Fibroblast of skin of right quadriceps (primary cell): ENCODE measurements around the gene EMX2.

ENCODE experiments used
- DNase-seq: peaks from one replicate; pipeline ENCODE4 v3.0.0-alpha.2; 2013

Gene EMX2

DNA sequence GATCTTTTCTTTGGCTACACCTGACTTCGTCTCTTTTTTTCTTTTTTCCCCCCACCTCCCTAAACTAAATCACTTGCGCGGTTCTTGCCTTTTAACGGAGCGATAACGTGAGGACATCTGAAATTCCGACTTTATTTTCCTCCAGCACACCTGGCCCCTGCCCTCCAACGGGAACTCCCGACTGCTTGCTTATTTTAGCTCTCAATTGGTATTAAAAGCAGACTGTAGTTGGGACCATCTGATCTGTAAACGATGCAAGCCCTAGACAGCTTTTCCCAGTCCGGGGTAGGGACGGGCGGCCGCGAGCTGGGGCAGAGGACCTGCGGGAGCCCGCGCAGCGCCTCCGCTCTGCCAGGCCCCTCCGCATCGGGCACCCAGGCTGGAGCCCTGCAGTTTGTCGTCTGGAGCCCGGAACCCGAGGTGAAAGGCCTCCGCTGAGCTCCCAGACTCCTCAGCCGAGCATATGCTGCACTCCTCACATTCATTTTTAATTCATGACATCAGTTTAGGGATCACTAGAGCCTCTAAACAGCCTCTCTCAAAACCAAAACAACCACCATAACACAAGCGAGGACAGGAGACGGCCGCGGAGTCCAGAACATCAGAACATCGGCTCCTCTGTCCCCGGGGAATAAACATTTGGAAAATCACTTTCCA is 10.0 kb upstream of the EMX2 start:
- peak; percentile 44 for DNase-seq

DNA sequence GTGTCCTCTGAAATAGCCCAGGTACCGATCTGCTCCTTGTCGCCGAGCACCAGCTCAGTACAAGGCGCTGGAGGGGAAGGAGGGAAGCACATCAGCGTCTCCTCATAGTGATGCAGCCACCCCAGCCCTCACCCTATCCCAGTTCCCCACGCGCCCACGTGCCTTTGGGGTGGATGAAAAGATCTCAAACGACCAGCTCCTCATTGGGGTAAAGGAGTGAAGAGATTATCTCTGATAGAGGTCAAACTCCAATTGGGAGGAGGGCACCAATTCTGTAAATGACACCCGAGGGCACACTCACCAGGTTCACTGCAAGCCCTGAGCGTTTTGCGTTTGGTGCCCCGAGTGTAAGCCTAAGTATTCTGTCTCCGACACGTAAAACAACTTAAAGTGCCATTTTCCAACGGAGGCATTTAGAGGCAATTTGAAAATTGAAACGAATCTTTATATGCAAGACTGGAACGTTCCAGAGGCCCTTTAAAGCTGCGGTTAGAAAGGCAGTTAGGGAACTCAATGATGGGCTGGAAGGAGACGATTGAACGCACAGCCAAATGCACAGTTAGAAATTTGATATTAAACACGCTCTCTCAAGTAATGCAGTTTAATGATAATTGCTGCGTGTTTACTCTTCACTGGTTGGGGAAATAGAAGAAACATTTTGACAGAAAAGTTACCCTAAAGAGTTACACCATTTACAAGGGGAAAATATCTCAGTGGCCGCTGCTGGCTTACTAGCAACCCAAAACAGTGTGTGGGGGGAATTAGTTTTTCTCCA is 8.9 kb upstream of the EMX2 start:
- DNase-seq: peak; percentile 67

DNA sequence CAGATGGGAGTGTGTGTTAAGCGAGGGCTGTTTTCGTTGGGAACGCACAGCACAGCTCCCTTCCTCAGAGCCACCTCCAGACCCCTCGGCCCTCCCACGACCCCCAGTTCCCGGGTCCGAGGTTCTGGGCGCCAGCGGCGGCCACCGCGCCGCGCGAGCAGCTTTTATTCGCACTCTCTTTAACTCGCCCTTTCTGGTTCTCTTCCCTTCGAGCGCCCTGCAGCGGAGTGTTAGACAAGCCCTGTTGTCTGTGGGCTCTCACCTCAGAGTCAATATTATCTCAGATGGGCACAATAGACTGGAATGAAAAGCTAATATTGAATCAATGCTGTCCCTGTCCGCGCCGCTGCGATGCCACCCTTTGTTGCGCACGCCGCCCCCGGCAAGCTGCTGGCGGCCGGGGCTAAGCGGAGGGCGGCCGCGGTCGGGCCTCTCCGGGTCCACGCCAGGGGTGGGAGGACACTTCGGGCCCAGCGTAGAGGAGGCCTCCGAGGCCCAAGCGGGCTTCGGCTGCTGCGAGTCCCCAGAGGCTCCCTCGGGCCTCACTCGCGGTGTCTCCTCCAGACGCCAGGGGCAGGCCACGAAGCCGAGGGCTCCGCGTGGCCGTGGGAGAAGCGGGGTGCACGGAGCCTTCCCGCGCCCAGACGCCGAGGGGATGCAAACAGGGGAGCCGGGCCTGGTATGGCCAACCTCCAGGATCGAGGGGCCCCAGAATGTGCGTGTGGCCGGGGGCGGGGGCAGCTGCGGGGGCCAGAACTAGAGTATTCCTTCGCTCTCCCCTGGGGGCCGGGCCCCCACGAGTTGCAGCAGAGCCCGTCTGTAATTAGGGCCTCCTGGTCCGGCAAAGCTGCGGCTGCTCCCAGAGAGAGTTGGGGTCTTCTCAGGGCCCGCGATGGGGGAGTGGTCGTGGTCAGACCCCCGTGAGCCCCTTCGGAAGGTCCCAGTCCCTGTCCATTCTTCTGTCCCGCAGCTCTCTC is 7.9 kb upstream of the EMX2 start:
- peak; percentile 45 for DNase-seq

DNA sequence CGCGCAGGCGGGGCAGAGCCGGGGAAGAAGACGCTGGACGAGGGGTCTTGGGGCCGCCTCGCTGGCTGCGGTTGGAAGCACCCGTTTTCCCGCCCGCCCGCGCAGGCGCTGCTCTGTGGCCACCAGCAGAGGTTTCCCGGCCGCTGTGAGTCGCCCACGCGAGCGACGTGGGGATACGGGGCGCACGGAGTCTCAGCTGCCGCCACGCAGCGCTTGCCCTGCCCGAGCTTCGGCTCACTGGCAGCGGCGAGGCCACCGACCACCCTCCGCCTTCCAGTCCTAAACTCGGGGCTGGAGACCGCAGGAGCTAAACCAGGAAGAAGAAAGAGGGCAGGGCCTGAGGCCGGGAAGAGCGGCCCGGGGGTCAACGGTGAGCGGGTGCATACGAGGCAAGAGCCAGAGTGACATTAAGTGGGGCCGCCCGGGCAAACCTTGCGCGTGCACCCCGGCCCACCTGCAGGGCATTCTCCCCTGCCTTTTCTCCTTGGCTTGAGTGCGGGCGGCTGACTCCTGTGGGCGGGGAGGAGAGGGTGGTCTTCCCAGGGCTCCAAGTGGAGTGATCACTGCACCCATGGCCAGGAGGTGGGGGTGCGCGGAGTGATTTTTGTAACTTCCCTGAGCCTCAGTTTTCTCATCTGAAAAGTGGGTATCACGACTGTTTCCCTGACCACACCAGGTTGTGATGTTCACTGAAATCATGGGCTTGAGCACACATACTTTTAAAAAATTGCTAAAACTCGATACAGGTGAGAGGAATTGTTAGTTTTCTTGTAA is 7.1 kb upstream of the EMX2 start:
- peak; percentile 37 for DNase-seq

DNA sequence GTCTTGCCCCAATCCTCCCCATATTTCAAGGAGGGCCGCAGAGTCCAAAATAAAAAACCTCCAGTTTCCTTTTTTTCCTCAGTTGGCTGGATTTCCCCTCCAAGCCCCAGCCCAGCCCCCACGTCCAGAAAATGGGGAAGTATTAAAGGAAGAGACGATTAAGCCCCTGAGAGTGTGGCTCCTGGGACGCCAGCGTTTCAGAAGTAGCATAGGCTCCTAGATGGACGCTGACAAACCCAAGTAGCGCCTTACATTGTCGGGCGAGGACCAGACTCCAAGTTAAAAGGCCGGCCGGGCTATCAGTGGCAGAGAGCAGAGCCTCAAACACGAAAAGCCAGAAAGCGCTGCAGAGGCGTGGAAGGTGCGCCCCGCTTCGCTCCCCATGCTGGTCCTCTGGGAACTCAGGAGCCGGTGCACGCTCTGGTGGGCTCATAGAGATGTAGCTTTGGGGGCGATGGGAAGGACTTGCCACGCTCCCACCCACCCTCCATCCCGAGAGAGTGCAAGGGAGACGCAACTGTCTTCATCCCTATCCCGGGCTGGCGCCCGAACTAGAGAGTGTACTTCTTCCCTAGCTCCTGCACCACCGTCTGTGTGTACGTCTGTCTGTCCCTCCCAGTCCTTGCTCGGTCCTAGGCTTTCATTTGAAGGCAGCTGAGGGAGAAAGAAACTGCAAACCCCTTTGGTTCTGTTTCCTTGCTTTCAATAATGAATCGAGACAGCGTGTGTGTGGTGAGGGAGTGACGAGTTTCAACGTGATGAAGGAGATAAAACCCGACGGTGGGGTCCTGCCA is 6.3 kb upstream of the EMX2 start:
- DNase-seq: peak; percentile 48

DNA sequence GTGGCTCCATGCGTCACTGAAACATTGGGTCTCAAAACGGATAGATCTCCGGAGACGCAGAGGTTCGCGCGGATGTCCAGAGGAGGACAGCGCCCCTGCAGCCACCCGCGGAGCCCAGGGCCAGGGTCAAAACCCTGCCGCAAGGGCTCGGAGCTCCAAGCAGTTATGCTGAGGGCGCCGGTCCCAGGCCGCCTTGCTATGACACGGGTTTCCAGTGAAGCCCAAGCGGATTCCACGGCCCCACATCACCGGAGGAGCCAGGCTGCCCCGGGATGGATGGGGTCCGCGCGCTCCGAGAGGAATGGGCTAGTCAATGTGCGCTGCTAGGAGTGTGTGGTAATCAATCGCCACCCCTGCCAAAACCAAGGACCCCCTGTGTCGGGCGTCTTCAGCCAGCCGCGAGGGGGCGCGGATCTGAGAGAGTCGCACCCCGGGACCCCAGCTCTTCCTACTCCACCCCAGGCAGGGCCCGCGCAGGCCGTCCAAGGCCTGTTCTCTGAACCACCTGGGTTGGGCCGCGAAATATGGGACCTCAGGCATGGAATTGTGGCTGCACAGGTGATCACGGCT is 5.6 kb upstream of the EMX2 start:
- DNase-seq: peak; percentile 53

DNA sequence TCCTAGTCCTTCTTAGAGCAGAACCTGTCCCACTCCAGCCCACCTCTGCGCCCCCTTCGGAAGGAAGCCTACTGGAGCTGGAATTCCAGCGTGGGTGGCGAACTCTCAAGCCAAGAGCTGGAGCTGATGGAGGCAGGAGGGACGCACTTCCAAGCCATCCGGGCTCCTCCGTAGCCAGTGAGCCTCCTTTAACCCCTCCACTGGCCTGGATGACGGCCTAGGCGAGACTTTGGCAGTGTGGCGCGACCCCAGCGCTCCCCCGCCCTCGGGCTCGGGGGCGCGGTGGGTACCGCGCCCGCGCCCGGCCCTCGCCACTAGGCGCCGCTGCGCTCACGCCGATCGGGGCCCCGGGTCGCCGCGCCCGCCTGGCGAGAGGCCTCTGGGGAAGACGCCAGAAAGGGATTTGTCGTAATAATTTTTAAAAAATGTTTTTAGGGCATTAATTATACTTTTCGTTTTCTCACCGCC is 5.1 kb upstream of the EMX2 start:
- DNase-seq: peak; percentile 62

DNA sequence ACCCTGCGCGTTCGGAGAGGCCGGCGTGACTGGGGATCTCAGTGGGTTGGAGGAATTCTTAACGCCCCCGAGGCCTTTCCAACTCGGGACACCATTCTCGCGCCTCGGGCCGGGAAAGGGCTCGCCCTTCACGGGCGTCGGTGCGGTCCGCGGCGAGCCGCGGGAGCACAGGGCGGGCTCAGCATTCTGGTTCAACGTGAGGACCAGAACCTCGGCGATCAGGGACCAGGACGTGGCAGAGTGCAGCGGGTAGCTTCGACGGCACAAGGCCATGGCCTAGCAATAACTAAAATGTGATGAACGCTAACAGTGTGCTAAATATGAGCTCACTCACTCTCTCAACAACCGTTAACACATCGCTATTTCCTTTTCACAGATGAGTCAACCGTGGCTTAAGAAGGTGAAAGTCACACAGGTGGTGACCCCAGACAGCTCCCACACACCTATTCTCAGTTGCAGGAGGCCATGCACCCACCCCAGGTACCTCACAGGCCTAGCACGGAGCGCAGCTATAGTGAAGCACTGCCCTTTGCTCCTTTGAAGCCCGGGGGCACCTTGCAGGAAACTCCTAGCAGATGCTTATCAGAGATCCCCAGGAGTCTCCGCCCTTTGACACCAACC is 4.5 kb upstream of the EMX2 start:
- peak; percentile 59 for DNase-seq

DNA sequence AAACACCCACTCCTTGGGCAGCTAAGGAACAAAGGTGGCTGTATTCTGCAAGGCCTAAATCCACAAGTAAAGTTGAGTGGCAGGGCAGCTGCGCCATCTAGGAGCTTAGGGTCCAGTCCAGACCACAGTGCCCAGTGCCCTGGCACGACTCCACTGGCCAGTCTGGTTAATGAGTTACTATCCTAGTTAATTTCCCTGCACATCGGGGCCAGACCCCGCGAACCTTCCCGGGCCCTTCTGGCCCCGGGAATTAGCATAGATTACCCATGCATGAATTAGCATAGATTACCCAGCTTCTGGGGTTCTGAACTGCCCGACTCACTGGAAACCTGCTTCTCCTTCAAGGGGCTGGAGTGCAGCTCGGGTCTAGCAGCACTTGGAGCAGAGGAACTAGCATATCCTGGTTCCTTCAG is 3.2 kb upstream of the EMX2 start:
- DNase-seq: no peak

DNA sequence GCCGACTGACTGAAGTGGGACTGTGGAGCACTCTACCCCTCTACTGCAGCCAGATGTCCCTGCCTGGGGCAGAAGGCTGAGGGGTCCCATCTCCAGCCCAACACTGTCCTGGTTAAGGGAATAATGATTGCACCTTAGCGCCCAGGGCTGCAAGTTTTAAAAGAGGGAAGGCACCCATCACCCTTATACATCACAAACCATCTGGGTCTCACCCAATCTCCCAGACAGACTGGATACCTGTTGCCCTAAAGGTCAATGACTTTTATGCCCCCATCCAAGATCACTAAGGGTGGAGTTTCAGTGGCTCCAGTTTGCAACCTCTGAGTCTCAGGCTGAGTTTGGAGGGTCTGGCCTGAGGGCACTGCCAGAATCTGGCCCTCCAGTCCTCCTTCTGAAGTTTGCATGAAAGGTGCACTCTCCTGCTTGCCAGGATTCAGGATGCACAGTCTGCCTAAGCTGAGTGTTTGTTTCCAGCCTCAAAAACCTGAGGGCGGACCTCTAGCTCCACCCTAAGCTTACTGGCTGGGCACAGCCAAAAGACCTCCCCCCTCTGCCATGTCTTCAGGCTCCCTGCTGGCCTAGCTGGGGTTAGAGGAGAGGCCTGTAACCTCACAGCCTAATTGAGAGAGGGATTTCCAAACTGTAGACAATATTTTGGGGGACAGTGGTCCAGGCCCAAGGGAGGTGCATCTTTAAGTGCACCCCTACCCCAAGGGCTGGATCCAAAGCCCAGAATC is 2.5 kb upstream of the EMX2 start:
- no peak for DNase-seq

DNA sequence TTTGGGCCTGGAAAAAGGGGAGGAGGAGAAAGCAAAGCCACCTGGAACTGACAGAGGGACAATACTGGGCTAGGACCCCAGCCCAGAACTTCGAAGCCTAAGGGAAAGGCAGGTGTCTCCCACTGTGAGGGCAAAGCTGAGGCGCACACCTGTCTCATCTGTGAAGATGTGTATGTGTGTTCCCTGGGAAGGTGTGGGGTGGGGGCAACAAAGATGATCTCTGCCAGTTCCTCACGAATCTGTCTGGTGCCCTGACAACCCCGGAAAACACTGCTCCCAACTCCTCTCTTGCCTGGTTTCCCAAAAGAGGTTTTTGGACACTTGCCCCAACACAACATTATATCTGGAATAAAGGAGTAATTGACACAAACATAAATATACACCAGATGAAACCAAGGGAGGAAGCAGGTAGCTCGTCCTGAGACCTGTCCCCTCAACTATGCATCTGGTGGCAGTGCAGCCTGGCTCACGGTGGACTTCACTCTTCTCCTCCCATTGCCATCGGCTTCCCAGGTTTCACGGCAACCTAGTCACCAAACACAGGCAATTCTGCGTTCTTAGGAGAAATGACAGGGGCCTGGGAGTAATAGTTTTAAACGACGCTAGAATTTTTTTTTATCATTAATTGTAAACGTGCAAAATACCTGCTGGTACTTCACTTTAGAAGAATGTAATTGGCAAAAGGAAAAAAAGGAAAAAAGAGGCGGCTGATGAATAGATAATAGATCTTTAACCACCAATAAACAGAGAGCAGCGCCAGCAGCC is 1.7 kb upstream of the EMX2 start:
- no peak for DNase-seq

DNA sequence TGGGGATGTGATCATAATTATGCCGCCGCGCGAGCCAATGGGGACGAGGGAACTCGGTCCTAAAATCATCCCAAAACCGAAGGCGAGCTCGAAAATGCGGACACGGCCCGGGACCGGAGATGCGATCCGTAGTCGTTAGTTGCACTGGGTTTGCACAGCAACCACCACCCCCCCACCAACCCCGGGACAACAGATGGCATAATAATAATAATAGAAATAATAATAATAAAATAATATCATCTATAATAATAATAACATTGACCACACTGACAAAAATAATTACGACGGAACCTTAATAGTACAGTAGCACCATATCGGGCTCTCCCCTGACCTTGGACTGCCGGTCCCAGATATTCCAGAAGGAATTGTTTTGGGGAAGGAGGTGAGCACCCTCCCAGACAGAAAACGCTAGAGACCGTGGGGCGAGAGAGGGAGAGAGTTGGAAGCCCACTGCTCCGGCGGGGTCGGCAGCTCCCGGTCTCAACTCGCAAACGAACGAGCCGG is 1.1 kb upstream of the EMX2 start:
- DNase-seq: peak; percentile 94

DNA sequence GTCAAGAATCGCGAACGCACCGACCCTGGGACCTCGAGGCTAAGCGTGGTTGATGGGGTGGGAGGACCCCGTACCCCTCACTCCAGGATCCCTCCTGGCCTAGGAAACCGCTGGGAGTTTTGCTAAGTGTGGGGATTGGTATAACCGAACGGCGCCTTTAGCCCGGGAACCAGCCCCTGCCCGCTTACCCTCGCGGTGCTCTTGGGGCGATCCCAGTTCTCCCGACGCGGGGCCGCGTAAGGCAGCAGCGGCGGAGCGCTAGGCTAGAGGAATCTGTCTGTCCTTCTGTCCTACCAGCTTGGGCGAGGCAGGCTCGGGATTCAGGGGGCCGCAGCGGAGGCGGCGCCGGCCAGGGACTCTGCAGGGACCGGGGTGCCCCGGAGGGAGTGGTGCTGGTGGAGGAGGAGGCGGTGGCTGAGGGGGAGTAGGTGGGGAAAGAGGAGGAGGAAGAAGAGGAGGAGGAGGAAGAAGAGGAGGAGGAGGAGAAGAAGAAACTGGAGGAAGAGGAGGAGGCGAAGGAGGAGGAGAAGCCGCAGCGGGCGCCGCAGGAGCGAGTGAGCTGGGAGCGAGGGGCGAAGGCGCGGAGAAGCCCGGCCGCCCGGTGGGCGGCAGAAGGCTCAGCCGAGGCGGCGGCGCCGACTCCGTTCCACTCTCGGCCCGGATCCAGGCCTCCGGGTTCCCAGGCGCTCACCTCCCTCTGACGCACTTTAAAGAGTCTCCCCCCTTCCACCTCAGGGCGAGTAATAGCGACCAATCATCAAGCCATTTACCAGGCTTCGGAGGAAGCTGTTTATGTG is 439 bp upstream of the EMX2 start:
- peak; percentile 100 for DNase-seq

DNA sequence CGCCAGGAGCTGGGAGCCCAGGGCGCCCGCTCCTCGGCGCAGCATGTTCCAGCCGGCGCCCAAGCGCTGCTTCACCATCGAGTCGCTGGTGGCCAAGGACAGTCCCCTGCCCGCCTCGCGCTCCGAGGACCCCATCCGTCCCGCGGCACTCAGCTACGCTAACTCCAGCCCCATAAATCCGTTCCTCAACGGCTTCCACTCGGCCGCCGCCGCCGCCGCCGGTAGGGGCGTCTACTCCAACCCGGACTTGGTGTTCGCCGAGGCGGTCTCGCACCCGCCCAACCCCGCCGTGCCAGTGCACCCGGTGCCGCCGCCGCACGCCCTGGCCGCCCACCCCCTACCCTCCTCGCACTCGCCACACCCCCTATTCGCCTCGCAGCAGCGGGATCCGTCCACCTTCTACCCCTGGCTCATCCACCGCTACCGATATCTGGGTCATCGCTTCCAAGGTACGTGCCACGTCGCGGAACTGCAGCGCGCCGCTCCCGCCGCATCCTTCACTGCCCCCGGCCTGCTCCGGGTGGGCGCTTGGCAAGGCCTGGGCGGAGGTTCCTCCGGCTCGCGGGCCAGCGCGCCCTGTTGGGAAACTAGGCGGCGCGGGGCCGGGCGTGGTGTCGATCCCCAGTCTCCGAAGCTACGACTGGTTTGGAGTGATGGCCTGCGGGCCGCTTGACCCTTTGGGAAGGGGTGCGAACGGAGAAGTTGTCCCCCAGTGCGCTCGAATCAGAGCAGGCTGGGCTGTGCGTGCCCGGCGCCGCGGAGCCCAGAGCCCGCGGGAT is 868 bp downstream of the EMX2 start:
- peak; percentile 56 for DNase-seq

DNA sequence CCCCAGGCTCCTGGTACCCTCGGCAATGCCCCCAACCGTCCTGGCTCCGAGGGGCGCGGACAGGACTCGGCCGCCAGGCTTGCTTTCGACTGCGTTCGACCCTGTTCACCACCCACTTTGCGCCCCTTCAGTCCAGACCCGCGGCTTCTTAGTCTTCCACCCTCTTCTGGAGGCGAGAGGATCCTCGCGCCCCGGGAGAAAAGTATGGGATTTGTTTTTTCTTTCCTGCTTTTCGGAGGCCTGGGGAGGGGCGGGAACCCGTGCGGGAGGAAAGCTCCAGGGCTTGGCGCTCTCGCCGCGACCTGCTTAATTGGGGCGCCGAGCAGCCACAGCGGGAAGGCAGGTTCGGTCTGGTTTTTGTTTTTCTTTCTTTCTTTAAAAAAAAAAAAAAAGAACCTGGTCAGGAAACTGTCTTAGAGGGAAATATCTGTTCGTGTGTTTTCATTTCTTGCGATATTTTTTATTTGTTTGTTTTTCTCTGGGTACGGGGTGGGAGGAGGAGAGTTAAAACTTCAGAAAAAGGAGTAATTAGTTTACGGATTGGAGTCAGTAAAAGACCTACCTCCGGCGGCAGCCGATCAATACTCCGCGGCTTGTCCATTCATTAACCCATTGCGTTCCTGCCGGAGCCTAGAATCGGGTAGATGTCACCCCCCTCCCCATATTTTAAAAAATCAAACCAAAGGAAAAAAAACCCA is 1.6 kb downstream of the EMX2 start:
- peak; percentile 20 for DNase-seq

DNA sequence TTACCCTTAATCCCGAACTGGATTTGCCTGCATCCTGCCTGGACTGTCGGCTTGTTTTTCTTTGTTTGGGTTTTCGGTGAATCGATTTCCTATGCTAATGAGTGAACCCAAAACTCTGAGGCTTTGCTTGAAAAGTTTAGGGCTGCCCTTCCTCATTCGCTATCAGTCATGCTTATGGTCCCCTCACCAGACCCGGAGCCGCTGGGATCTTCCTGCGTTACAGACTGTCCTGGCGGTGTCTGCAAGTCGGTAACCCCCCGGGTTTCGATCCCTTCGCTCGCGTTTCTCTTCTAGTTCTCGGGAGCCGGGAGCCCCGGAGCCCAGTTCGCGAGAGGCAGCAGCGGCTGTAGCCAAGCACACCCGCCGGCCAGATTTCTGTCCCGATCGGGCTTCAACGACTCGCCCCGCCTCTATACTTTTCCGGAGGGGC is 2.2 kb downstream of the EMX2 start:
- peak; percentile 22 for DNase-seq
